ENCODE measurements around the gene PICALM. TPM values are rescaled to one million over a fixed set of nuclear protein-coding genes. Genes with fewer than 3 reads are reported as not detected.
"Not testable (repeated sequence)": the region's sequence is repeated elsewhere in the genome, so short reads cannot be mapped to it uniquely, and the experiment has no call there.

PICALM gene
- total RNA-seq, 2 donors from 2014 or later = 395 to 488 TPM

DNA sequence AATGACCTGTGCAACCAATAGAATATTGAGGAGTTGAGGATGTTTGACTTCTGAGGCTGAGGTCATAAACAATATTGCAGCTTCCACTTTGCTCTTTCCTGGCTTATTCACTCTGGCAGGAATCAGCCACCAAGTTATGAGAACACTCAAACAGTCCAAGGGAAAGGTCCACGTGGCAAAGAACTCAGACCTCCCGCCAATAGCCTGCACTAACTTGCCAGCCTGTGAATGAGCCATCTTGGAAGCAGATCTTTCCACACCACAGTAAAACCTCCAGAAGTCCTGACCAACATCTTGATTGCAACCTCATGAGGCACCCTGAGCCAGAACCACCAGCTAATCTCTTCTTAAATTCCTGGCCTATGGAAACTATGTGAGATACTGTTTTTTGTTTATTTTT, 22.7 kb upstream of the PICALM start:
- Histone ChIP-seq H3K27me3 (replicated peaks; ENCODE audit: insufficient read depth) (no peaks in the 10 kb centered on the region), H3K4me3 (no peak overlapping the region), H3K27ac (peak overlapping the region; percentile 83 to 87), H3K36me3 (no peaks in the 10 kb centered on the region), H3K9me3 (no peaks in the 10 kb centered on the region), H3K4me1 (ENCODE audit: control insufficient read depth in 1 of 2, low read depth in 2 of 2) (peaks cover 16 to 27% of the 10 kb centered on the region in 2 donors)
- DNase-seq (ENCODE audit: low spot score) = peak; percentile 13
- peak; percentile 90 for ATAC-seq (ENCODE audit: insufficient number of reproducible peaks, low FRiP score, low read depth)
- TF ChIP-seq CTCF (IDR thresholded peaks at IDR 0.05) = no peak

GRCh38 chr11:86091086-86091485, 22.2 kb upstream of the PICALM start:
- DNase-seq (ENCODE audit: low spot score) = no peak
- H3K4me1 ChIP-seq (ENCODE audit: control insufficient read depth in 1 of 2, low read depth in 2 of 2) = peaks cover 16 to 27% of the 10 kb centered on the region in 2 donors
- TF ChIP-seq CTCF (IDR thresholded peaks at IDR 0.05) = no peak
- no peak for ATAC-seq (ENCODE audit: insufficient number of reproducible peaks, low FRiP score, low read depth)
- peak overlapping the region; percentile 16 for H3K4me3 ChIP-seq
- peak overlapping the region; percentile 83 to 87 for H3K27ac ChIP-seq
- H3K27me3 ChIP-seq (replicated peaks; ENCODE audit: insufficient read depth) = no peaks in the 10 kb centered on the region
- no peaks in the 10 kb centered on the region for H3K9me3 ChIP-seq
- H3K36me3 ChIP-seq = no peaks in the 10 kb centered on the region

DNA sequence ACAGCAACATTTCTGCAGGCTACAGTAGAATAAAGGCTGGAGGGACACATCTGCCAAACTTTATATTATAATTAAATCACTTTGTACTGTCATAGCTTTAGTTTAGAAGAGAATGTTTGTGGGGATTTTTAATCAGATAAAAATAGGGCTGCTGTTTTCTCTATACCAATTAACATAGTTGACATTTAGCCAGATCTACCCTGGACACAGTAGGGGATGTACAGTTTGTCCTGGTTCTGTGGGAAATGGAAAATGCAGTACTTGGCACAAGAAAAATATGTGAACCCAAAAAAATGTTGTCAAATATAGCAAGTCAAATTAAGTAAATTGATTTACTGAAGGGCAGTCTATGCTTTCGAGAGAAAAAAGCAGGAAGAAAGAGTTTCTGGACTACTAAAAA, 20.8 kb upstream of the PICALM start:
- Histone ChIP-seq H3K27ac (no peak overlapping the region), H3K4me3 (no peak overlapping the region), H3K27me3 (replicated peaks; ENCODE audit: insufficient read depth) (no peaks in the 10 kb centered on the region), H3K4me1 (ENCODE audit: control insufficient read depth in 1 of 2, low read depth in 2 of 2) (peaks cover 16 to 27% of the 10 kb centered on the region in 2 donors), H3K36me3 (no peaks in the 10 kb centered on the region), H3K9me3 (no peaks in the 10 kb centered on the region)
- ATAC-seq (ENCODE audit: insufficient number of reproducible peaks, low FRiP score, low read depth) (no peak), DNase-seq (ENCODE audit: low spot score) (no peak)
- TF ChIP-seq CTCF (IDR thresholded peaks at IDR 0.05) = no peak

GRCh38 chr11:86087688-86088087, 18.8 kb upstream of the PICALM start:
- not testable (repeated sequence) for H3K27ac ChIP-seq; ATAC-seq (ENCODE audit: insufficient number of reproducible peaks, low FRiP score, low read depth); H3K36me3 ChIP-seq; H3K4me3 ChIP-seq; DNase-seq (ENCODE audit: low spot score); H3K9me3 ChIP-seq; H3K27me3 ChIP-seq (replicated peaks; ENCODE audit: insufficient read depth)
- peaks cover 16 to 27% of the 10 kb centered on the region in 2 donors for H3K4me1 ChIP-seq (ENCODE audit: control insufficient read depth in 1 of 2, low read depth in 2 of 2)

GRCh38 chr11:86087256-86087655, 18.4 kb upstream of the PICALM start:
- Histone ChIP-seq H3K9me3 (no peaks in the 10 kb centered on the region), H3K27me3 (replicated peaks; ENCODE audit: insufficient read depth) (no peaks in the 10 kb centered on the region), H3K4me1 (ENCODE audit: control insufficient read depth in 1 of 2, low read depth in 2 of 2) (peaks cover 16 to 27% of the 10 kb centered on the region in 2 donors), H3K36me3 (no peaks in the 10 kb centered on the region), H3K27ac (no peak overlapping the region), H3K4me3 (no peak overlapping the region)
- no peak for TF ChIP-seq CTCF (IDR thresholded peaks at IDR 0.05)
- ATAC-seq (ENCODE audit: insufficient number of reproducible peaks, low FRiP score, low read depth) = no peak
- no peak for DNase-seq (ENCODE audit: low spot score)

DNA sequence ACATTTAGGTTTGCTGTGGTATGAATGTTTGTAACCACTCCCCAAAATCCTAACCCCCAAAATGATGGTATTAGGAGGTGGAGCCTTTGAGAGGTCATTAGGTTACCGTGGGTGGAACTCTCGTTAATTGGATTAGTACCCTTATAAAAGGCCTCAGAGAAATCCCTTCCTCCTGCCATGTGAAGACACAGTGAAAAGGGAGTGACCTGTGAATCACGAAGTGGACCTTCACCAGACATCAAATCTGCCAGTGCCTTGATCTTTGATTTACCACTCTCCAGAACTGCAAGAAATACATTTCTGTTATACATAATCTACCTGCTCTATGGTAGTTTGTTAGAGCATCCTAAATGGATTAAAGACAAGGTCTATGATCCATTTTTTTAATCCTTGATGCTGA, 12.6 kb upstream of the PICALM start:
- ATAC-seq (ENCODE audit: insufficient number of reproducible peaks, low FRiP score, low read depth) (no peak), DNase-seq (ENCODE audit: low spot score) (no peak)
- Histone ChIP-seq H3K4me1 (ENCODE audit: control insufficient read depth in 1 of 2, low read depth in 2 of 2) (no peaks in the 10 kb centered on the region), H3K27me3 (replicated peaks; ENCODE audit: insufficient read depth) (no peaks in the 10 kb centered on the region), H3K4me3 (no peak overlapping the region), H3K9me3 (no peaks in the 10 kb centered on the region), H3K27ac (no peak overlapping the region), H3K36me3 (no peaks in the 10 kb centered on the region)
- TF ChIP-seq CTCF (IDR thresholded peaks at IDR 0.05) = no peak

All from thoracic aorta (tissue), 2 donors.